ENCODE data around the gene AK9. TPM values are rescaled to one million over a fixed set of nuclear protein-coding genes. Genes with fewer than 3 reads are reported as not detected.

The AK9 gene
- total and polyA plus RNA-seq, 2 of the 4 experiments (the other 2 are of a cell fraction), result 1.7 to 1.8 TPM

DNA sequence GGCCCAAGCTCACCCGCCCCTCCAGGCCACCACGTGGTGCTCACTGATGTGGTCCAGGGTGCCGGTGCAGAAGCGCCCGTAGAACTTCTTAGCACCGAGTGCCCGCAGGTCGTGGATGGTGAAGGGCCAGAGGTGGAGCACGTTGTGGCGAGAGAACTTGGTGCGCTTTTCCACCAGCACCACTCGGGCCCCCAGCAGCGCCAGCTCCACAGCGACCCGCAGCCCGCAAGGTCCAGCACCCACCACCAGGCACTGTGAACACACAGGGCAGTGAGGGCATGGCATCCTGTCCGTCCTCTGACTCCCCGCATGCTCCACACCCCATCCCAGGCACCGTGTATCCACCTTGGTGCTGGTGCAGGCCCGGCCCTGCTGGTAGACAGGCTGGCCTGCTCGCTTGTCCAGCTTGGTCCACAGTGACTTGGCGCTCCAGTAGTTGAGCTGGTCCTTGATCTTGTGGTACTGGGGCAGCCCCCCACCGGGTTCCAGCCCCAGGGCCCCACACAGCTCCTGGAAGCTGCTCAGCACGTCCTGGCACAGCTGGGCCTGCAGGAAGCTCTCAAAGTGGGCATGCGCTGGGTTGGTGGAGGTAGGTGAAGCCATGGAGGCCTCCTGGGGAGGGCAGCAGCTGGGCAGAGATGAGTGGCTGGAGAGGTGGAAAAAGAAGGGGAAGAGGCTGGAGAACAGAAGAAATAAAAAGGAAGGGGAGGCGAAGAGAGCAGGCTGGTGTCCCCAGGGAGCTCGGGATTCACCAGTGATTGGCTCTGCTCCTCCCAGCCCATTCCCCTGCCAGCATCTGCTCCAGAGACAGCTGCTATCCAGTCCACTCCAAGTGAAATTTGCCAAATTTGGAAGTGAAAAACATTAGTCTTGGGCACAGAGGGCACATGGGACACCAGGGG, 237.2 kb downstream of the AK9 start:
- Histone ChIP-seq H3K18ac (ENCODE audit: low read depth, low read length) (no peak overlapping the region), H2BK5ac (ENCODE audit: low read depth, low read length, poor library complexity, severe bottlenecking) (no peak overlapping the region), H2BK15ac (ENCODE audit: low read depth, low read length) (no peak overlapping the region), H3K4me3 (ENCODE audit: insufficient read depth, low read depth, low read length) (peak overlapping the region; percentile 98), H2AK9ac (replicated peaks; ENCODE audit: low read depth, low read length, poor library complexity) (peak overlapping the region; percentile 99), H2AK5ac (ENCODE audit: low read depth, low read length) (peak overlapping the region; percentile 88; the same call in 1 of the 2 replicates), H3K36me3 (ENCODE audit: control insufficient read depth, insufficient read depth, low read length) (peaks cover 32% of the 10 kb centered on the region), H2AFZ (replicated peaks; ENCODE audit: low read length, poor library complexity) (peak overlapping the region; percentile 91), H3K14ac (replicated peaks; ENCODE audit: low read depth, low read length) (peak overlapping the region; percentile 86), H4K8ac (ENCODE audit: low read depth in 2 of 2, low read length in 2 of 2) (peak overlapping the region; percentile 4 to 64; a peak in 3 of 4 replicates), H2BK20ac (ENCODE audit: low read depth, low read length) (no peak overlapping the region), H4K20me1 (ENCODE audit: insufficient read depth, low read length) (no peaks in the 10 kb centered on the region; the same call in 1 of the 2 replicates), H4K5ac (ENCODE audit: low read depth, low read length) (no peak overlapping the region), H3K4me1 (ENCODE audit: control insufficient read depth, insufficient read depth, low read length) (peaks cover 11% of the 10 kb centered on the region), H3K27ac (ENCODE audit: insufficient read depth, low read length) (peak overlapping the region; percentile 37), H3K4me2 (ENCODE audit: low read depth, low read length) (peak overlapping the region; percentile 58), H3K9me3 (ENCODE audit: control insufficient read depth, insufficient read depth, low read length) (no peaks in the 10 kb centered on the region), H3K4ac (ENCODE audit: low read depth, low read length) (peak overlapping the region; percentile 95), H3K56ac (ENCODE audit: extremely low read depth, insufficient read depth, low read length) (no peak overlapping the region), H3K79me1 (ENCODE audit: low read depth in 1 of 2, low read length in 2 of 2) (peaks cover 23 to 69% of the 10 kb centered on the region in 2 experiments), H3K23ac (ENCODE audit: low read depth, low read length) (peak overlapping the region; percentile 95; the same call in 1 of the 2 replicates), H3K9ac (ENCODE audit: low read depth, low read length) (peak overlapping the region; percentile 29), H3K9me1 (ENCODE audit: insufficient read depth, low read length) (peaks cover 24% of the 10 kb centered on the region), H4K91ac (ENCODE audit: insufficient read depth, low read depth, low read length) (peak overlapping the region; percentile 66; the same call in 1 of the 2 replicates), H2BK120ac (ENCODE audit: low read depth, low read length) (peak overlapping the region; percentile 25; the same call in 1 of the 2 replicates), H3K27me3 (ENCODE audit: control insufficient read depth, insufficient read depth, low read length) (no peaks in the 10 kb centered on the region)
- peak; percentile 8 for ATAC-seq (ENCODE audit: low read depth)
- TF ChIP-seq MAFK (IDR thresholded peaks at IDR 0.05; ENCODE audit: low read depth, low read length) (no peak), SMC3 (IDR thresholded peaks at IDR 0.05; ENCODE audit: low read depth, low read length) (no peak), RFX5 (IDR thresholded peaks at IDR 0.05; ENCODE audit: low read depth, low read length) (no peak), NFE2L2 (IDR thresholded peaks at IDR 0.05; ENCODE audit: low read depth, low read length) (no peak), FOS (IDR thresholded peaks at IDR 0.05; ENCODE audit: low read depth, low read length) (no peak), MAZ (IDR thresholded peaks at IDR 0.05; ENCODE audit: borderline replicate concordance, low read depth, low read length) (no peak), CHD1 (IDR thresholded peaks at IDR 0.05; ENCODE audit: low read depth, low read length) (no peak), RCOR1 (IDR thresholded peaks at IDR 0.05; ENCODE audit: insufficient replicate concordance, low read length) (no peak), POLR2A (IDR thresholded peaks at IDR 0.05; ENCODE audit: low read depth, low read length) (no peak)
- TF ChIP-seq, protein P1, sequence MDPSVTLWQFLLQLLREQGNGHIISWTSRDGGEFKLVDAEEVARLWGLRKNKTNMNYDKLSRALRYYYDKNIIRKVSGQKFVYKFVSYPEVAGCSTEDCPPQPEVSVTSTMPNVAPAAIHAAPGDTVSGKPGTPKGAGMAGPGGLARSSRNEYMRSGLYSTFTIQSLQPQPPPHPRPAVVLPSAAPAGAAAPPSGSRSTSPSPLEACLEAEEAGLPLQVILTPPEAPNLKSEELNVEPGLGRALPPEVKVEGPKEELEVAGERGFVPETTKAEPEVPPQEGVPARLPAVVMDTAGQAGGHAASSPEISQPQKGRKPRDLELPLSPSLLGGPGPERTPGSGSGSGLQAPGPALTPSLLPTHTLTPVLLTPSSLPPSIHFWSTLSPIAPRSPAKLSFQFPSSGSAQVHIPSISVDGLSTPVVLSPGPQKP (IDR thresholded peaks at IDR 0.05; ENCODE audit: borderline replicate concordance, low read depth, low read length), result no peak
- TF ChIP-seq, protein P2, sequence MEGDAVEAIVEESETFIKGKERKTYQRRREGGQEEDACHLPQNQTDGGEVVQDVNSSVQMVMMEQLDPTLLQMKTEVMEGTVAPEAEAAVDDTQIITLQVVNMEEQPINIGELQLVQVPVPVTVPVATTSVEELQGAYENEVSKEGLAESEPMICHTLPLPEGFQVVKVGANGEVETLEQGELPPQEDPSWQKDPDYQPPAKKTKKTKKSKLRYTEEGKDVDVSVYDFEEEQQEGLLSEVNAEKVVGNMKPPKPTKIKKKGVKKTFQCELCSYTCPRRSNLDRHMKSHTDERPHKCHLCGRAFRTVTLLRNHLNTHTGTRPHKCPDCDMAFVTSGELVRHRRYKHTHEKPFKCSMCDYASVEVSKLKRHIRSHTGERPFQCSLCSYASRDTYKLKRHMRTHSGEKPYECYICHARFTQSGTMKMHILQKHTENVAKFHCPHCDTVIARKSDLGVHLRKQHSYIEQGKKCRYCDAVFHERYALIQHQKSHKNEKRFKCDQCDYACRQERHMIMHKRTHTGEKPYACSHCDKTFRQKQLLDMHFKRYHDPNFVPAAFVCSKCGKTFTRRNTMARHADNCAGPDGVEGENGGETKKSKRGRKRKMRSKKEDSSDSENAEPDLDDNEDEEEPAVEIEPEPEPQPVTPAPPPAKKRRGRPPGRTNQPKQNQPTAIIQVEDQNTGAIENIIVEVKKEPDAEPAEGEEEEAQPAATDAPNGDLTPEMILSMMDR (conservative IDR thresholded peaks at IDR 0.05; ENCODE audit: low read depth, low read length), result no peak
- intact Hi-C loops (cut with micrococcal nuclease) (no loop called here), in situ Hi-C loops (cut with MboI; ENCODE audit: low sequenced_read_pairs) (no loop called here), dilution Hi-C loops (cut with HindIII; ENCODE audit: low sequenced_read_pairs, unreplicated experiment) (no loop called here)
- BruUV-seq (replicated peaks), result TSS peak; percentile 56
- no peak for DNase-seq
- CTCF ChIA-PET, result interaction anchor here (0.6 kb wide), 1 partner anchor 34 kb away, joined by 4 read pairs; no protein-coding TSS in a partner anchor
- POLR2A ChIA-PET (ENCODE audit: unreplicated experiment), result interaction anchor here (0.5 to 1.2 kb wide), 2 partner anchors 9 to 59 kb away, joined by 3 read pairs; no protein-coding TSS in a partner anchor
- WGBS, 2 experiments (ENCODE audit: extremely low coverage in 2 of 2, insufficient read length in 1 of 2), result 96% methylated on average over 13 of the region's 27 CpGs; no CpG with 5 or more reads in 1 of the 2 experiments
